Subcutaneous abdominal adipose tissue (tissue), 5 donors: ENCODE measurements around the gene LTBP3.

Source experiments
- H3K27ac ChIP-seq: one replicate; pipeline ENCODE4 v1.7.0; 2013; ENCODE audit warnings: low read depth, mild to moderate bottlenecking, inconsistent platforms, low read length, moderate library complexity
- H3K27me3 ChIP-seq, 5 donors: one replicate each; pipeline ENCODE4 v1.7.0; 2013; ENCODE audit warnings: low read length in 5 of 5, inconsistent platforms in 1 of 5; ENCODE audit not compliant: control insufficient read depth in 5 of 5, insufficient read depth in 4 of 5
- H3K36me3 ChIP-seq, 5 donors: one replicate each; pipeline ENCODE4 v1.7.0; 2013; ENCODE audit warnings: low read length in 5 of 5; ENCODE audit not compliant: control insufficient read depth in 5 of 5, insufficient read depth in 5 of 5
- H3K4me1 ChIP-seq, 5 donors: one replicate each; pipeline ENCODE4 v1.7.0; 2013; ENCODE audit warnings: low read length in 5 of 5, mild to moderate bottlenecking in 3 of 5, moderate library complexity in 1 of 5; ENCODE audit not compliant: control insufficient read depth in 5 of 5, insufficient read depth in 5 of 5
- H3K4me3 ChIP-seq, 5 donors: one replicate each; pipeline ENCODE4 v1.7.0; 2013; ENCODE audit warnings: low read length in 5 of 5, low read depth in 1 of 5
- H3K9ac ChIP-seq, 5 donors: one replicate each; pipeline ENCODE4 v1.7.0; 2013; ENCODE audit warnings: low read length in 5 of 5, mild to moderate bottlenecking in 4 of 5, moderate library complexity in 3 of 5
- H3K9me3 ChIP-seq, 5 donors: one replicate each; pipeline ENCODE4 v1.7.0; 2013; ENCODE audit warnings: low read length in 5 of 5; ENCODE audit not compliant: control insufficient read depth in 5 of 5
- donor health status: healthy.
- donor health status: healthy.
- donor health status: healthy.
- donor health status: healthy.
- donor health status: healthy.

The LTBP3 gene

GRCh38 chr11:65593518-65594414 is 35.6 kb upstream of the LTBP3 start:
- H3K4me3 ChIP-seq: peak overlapping the region in 1 of 5 donors; percentile 38
- no peak overlapping the region for H3K27ac ChIP-seq
- no peaks in the 10 kb centered on the region for H3K27me3 ChIP-seq
- peaks cover 0 to 55% (median 37%) of the 10 kb centered on the region in 5 donors for H3K36me3 ChIP-seq
- H3K9ac ChIP-seq: peak overlapping the region in 1 of 5 donors; percentile 10
- H3K9me3 ChIP-seq: no peaks in the 10 kb centered on the region
- H3K4me1 ChIP-seq: peaks cover 0 to 32% (median 24%) of the 10 kb centered on the region in 5 donors

- peaks cover 0 to 40% (median 32%) of the 10 kb centered on the region in 5 donors for H3K4me1 ChIP-seq
- no peaks in the 10 kb centered on the region for H3K27me3 ChIP-seq
- H3K9me3 ChIP-seq: no peaks in the 10 kb centered on the region
- no peak overlapping the region for H3K27ac ChIP-seq
- no peak overlapping the region for H3K4me3 ChIP-seq
- peaks cover 0 to 48% (median 30%) of the 10 kb centered on the region in 5 donors for H3K36me3 ChIP-seq
- no peak overlapping the region for H3K9ac ChIP-seq
Observed at GRCh38 chr11:65592858-65593517, 34.8 kb upstream of the LTBP3 start.

GRCh38 chr11:65591939-65592857 is 34.0 kb upstream of the LTBP3 start:
- H3K9ac ChIP-seq: no peak overlapping the region
- no peaks in the 10 kb centered on the region for H3K9me3 ChIP-seq
- H3K27ac ChIP-seq: no peak overlapping the region
- peaks cover 0 to 40% (median 22%) of the 10 kb centered on the region in 5 donors for H3K36me3 ChIP-seq
- peaks cover 5 to 47% (median 40%) of the 10 kb centered on the region in 5 donors for H3K4me1 ChIP-seq
- no peak overlapping the region for H3K4me3 ChIP-seq
- H3K27me3 ChIP-seq: no peaks in the 10 kb centered on the region

- peak overlapping the region in 1 of 5 donors; percentile 20 for H3K9ac ChIP-seq
Observed at GRCh38 chr11:65590240-65590738, 32.1 kb upstream of the LTBP3 start.

GRCh38 chr11:65589444-65590239 is 31.5 kb upstream of the LTBP3 start:
- Histone ChIP-seq H3K27ac (no peak overlapping the region), H3K27me3 (no peaks in the 10 kb centered on the region), H3K9me3 (no peaks in the 10 kb centered on the region), H3K4me3 (no peak overlapping the region), H3K4me1 (peaks cover 5 to 53% (median 40%) of the 10 kb centered on the region in 5 donors), H3K9ac (peak overlapping the region in 1 of 5 donors; percentile 20), H3K36me3 (peaks cover 0 to 48% (median 34%) of the 10 kb centered on the region in 5 donors)

More at GRCh38 chr11:65590240-65590738, 32.1 kb upstream of the LTBP3 start:
- Histone ChIP-seq H3K9me3 (no peaks in the 10 kb centered on the region), H3K36me3 (peaks cover 0 to 45% (median 34%) of the 10 kb centered on the region in 5 donors), H3K27ac (no peak overlapping the region), H3K4me1 (peaks cover 5 to 57% (median 44%) of the 10 kb centered on the region in 5 donors), H3K4me3 (no peak overlapping the region), H3K27me3 (no peaks in the 10 kb centered on the region)

GRCh38 chr11:65588199-65589054 is 30.3 kb upstream of the LTBP3 start:
- no peaks in the 10 kb centered on the region for H3K9me3 ChIP-seq
- H3K9ac ChIP-seq: peak overlapping the region in 2 of 5 donors; percentile 30 to 41
- H3K36me3 ChIP-seq: peaks cover 0 to 57% (median 40%) of the 10 kb centered on the region in 5 donors
- no peaks in the 10 kb centered on the region for H3K27me3 ChIP-seq
- peaks cover 5 to 45% (median 31%) of the 10 kb centered on the region in 5 donors for H3K4me1 ChIP-seq
- no peak overlapping the region for H3K27ac ChIP-seq
- H3K4me3 ChIP-seq: no peak overlapping the region

- no peaks in the 10 kb centered on the region for H3K9me3 ChIP-seq
- no peaks in the 10 kb centered on the region for H3K27me3 ChIP-seq
- H3K36me3 ChIP-seq: peaks cover 0 to 53% (median 35%) of the 10 kb centered on the region in 5 donors
- no peak overlapping the region for H3K4me3 ChIP-seq
- peaks cover 5 to 41% (median 29%) of the 10 kb centered on the region in 5 donors for H3K4me1 ChIP-seq
- no peak overlapping the region for H3K27ac ChIP-seq
- no peak overlapping the region for H3K9ac ChIP-seq
Observed at GRCh38 chr11:65586676-65587075, 28.5 kb upstream of the LTBP3 start.

- Histone ChIP-seq H3K4me1 (peaks cover 5 to 41% (median 29%) of the 10 kb centered on the region in 5 donors), H3K27me3 (no peaks in the 10 kb centered on the region), H3K9me3 (no peaks in the 10 kb centered on the region), H3K9ac (no peak overlapping the region), H3K27ac (no peak overlapping the region), H3K4me3 (no peak overlapping the region), H3K36me3 (peaks cover 0 to 52% (median 39%) of the 10 kb centered on the region in 5 donors)
Observed at GRCh38 chr11:65586247-65586630, 28.1 kb upstream of the LTBP3 start.
